HG02623 (cell line): ENCODE data around the gene APOA4.

Experiments
- ATAC-seq: cut with Tn5 transposase; IDR thresholded peaks from one replicate; pipeline ENCODE4 v1.9.1; 2021; ENCODE audit warnings: moderate library complexity; ENCODE audit not compliant: unreplicated experiment

APOA4 gene

DNA sequence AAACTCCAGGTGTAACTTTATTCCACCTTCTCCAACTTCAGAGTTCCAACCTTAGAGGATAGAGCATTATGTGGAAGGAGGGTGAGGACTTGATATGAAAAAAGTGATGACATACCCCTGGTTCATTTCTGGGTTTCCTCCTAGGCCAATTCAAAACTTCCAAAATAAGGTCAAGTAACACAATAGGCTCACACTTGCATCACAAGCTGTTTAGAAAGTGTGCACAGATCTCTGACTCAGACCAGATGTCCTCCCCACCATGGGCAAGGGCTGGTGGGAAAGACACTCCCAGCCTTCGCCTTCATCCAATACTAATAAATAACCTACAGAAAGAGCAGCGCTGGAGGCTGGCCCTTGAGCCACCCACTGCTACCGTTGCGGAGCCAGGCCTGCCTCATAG, 44.5 kb downstream of the APOA4 start:
- no peak for ATAC-seq

DNA sequence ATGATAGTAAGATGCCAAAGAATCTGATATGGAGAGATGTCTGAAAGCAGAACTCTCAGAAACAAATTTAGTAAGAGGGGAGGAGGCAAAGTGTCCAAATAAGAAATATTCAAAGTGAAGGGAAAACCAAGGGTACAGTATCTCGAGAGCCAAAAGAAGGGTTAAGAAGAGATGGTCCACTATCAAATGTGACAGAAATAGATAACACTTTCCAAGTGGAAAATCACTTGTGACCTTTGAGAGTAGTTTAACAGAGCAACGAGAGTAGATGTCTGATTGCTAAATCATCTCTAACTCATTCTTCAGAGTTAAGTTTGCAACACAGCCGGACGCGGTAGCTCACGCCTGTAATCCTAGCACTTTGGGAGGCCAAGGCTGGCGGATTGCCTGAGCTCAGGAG, 46.0 kb downstream of the APOA4 start:
- ATAC-seq = no peak

DNA sequence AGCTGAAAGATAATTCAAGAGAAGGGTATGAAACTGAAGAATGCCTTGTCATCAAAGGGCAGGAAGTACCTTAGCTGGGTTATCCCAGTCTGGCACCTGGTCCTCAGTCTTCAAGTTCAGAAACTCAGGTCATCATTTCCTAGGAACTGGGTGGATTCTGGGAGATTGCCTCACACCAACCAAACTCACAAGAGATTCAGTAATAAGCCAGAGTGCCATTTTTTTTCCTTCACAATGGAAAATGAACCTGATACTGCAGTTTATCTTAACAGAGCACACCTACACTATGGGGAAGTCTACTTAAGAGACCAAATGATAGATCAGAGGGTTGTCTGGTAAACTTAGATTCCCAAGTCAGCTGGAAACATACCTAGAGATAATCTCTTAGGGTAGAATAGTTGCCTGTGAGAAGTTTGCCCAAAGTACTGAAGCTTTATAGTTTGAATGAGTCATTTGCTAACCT, 46.6 kb downstream of the APOA4 start:
- ATAC-seq = no peak

DNA sequence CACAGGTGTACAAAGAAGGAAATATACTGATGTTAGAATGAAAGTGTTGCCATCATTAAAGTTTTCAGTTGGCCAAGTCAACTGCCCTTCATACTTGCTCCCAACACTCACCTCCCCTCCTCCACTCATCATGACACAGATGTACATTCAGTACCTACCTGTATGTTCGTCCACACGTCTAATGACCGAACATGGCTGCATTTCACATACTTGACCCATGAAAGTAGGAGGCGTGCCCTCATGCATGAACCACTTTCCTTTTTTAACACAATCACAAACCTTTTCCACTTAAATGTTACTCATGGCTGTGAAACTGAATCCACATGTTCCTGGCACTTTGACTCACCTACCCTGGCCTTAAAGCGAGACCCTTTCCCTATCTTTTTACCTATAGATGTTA, 47.1 kb downstream of the APOA4 start:
- no peak for ATAC-seq

DNA sequence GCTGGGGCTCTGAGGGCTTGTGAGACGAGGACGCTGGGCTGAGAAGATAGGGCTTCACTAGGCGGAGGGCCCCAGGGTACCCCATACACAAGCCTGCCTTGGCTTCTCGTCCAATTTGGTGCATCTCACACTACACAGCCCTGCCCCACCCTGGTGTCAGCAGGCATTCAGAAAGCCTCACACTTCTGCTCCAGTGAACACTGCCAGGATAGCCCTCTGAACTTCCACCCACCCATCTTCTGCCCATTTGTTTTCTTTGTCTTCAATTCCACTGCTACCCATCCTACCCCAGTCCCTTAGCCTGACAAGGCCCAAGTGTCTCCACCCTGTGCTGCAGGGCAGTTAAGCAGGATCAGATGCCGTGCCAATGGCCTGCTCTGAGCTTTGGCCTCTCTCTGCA, 48.4 kb downstream of the APOA4 start:
- no peak for ATAC-seq

DNA sequence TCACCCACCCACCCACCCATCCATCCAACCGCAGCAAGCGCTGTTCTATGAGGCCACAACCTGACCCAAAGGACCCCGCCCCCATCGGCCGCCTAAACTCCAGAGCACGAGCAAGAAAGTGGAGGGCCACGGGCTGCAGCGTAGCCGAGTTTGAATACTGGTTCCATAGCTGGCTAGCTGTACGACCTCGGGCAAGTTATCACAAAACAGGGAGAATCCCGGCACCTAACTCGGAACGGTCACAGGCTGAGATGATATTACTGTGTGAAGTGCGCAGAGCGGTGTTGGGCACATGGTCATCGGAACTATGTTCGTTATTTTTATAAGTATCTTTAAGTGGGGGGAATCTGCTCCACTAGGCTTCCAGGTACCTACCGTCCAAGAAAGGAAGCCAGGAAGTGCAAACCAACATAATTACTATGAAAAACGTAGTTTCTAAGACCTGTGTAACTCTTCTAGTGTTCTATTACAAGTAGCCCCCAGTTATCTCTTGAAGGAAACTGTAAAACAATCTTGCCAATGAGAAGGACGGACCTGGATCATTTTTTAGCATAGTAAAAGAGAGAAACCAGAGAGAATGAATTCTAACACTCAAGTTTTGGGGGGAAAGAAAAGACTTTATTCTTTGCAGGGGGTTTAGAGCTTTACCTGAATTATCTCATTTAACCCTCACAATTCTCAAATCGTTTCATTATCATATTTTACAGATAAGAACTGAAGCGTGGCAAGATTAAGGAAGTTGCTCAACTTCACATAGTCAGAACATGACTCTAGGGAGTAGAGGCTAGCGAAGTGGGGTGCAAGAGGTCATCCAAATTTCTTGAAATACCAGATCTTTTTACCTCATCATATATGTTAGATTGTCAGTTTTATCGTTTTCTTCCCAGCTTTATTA, 49.7 kb downstream of the APOA4 start:
- no peak for ATAC-seq

DNA sequence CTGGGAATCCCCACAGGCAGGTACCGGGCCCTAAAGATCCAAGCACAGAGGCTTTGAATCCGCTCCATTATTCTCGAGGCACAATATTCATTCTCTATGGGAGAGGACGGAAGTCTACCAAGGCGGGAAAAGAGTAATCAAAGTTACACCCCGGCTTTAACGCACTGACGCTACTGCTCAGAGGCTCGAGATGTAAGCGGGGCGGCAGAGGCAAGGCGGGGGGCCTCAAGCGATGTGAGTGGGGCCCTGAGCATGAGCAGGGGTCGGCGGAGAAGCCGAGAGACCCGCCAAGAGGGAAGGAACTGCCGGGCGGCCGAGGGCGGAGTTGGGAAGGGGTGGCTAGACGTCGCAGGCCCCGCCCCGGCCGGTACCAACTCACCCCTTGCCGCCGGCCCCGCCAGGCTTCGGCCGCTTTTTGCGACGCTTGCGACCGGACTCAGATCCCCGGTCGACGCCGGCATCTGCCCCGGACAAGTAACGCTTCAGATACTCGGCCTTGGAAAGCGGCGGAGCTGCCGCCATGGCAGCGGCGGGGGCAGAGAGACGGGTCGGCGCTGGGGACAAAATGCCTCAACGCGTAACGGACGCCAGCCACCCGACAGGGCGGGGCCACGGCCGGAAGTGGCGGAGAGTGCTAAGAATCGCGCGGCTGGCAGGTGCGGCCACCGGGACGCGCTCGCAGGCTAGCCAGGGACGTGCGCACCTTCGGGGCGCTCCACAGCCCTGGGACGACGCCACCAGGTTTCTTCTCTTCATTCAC, 50.5 kb downstream of the APOA4 start, which contains the start of gene BUD13:
Gene BUD13 (minus strand): TSS at position 545 of the 760 bp plus-strand sequence. CDS start 23 bp downstream, at position 522.
- peak; percentile 77 for ATAC-seq

DNA sequence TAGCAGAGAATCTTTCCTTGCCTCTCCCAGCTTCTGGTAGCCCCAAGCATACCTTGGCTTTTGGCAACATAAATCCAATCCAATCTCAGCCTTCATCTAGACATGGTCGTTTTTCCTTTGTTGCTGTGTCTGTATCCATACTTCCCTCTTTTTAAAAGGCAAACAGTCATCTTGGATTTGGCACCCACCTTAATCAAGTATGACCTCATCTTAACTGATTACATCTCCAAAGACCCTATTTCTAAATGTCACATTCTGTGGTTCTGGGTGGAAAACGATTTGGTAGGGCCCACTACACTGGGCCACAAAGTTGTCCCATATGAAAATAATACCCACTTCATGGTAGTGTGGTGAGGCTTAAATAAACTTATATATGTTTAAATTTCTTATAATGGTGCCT, 51.2 kb downstream of the APOA4 start:
- ATAC-seq = no peak
